ENCODE results near the gene RXRA.

Gene RXRA

DNA sequence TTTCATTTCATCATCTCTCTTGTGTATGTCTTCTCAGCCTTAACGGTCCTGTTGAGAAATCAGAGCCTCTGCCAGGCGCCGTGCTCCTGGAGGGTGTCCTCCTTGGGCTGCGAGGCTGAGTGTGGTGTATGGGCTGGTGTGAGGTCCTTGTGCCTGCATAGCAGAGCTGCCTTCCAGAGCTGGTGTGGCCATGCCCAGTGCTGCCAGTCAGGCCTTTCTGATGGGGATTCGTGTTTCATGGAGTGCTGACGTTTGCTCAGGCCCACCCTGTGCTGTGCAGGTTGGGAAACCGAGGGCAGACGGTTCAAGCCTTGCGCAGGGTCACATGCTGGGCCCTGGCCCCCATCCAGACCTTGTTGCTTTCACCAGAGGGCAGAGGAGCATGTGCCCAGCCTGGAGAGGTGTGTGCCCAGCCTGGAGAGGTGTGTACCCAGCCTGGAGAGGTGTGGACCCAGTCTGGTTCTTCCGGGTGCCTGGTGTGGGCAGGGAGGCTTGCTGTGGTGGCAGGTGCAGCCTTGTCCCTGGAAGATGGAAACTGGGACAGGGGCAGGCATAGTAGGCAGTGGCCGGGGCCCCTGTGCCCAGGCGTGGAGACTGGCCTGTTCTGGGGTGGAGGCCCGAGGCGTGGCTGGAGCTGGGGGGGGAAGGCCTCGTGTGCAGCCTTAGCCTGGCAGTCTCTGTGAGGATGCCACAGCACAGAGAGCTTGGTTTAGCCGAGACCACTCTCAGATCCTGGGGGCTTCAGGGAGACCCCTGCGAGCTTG, 84.0 kb downstream of the RXRA start:
- Histone ChIP-seq H3K27me3 (ENCODE audit: insufficient read depth, poor library complexity, severe bottlenecking) (no peaks in the 10 kb centered on the region), H3K4me3 (replicated peaks; ENCODE audit: insufficient read depth, low read length) (no peak overlapping the region), H3K27ac (replicated peaks) (peak overlapping the region; percentile 89)
- peak in 1 of 2 experiments; percentile 94 for DNase-seq (ENCODE audit: low read depth in 1 of 2, low spot score in 1 of 2)
- TF ChIP-seq POLR2AphosphoS5 (IDR thresholded peaks at IDR 0.05; ENCODE audit: low read depth) (peak; percentile 21; the same call in 1 of the 2 replicates), SPI1 (IDR thresholded peaks at IDR 0.05; ENCODE audit: borderline replicate concordance, low read depth) (no peak)

DNA sequence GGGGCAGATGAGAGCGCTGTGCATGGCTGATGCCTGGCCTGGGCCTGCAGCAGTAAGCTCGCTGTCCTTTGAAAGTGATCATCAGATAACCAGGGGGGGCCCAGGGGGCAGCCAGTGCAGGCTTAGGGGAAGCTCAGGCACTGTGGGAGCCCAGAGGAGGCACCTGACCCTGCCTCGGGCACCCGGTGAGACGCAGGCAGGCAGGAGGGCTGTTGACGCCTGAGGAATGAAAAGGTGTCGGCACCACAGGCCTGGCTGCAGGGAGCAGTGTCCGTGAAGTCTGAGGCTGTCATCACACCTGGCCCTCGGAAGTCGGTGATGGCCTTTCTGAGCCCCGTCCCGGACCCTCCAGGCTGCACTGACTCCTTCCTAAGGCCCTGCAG, 84.6 kb downstream of the RXRA start:
- no peak for DNase-seq (ENCODE audit: low read depth in 1 of 2, low spot score in 1 of 2)
- no peak for TF ChIP-seq SPI1 (IDR thresholded peaks at IDR 0.05; ENCODE audit: borderline replicate concordance, low read depth)
- no peak for TF ChIP-seq POLR2AphosphoS5 (IDR thresholded peaks at IDR 0.05; ENCODE audit: low read depth)
- TF ChIP-seq, protein P1, sequence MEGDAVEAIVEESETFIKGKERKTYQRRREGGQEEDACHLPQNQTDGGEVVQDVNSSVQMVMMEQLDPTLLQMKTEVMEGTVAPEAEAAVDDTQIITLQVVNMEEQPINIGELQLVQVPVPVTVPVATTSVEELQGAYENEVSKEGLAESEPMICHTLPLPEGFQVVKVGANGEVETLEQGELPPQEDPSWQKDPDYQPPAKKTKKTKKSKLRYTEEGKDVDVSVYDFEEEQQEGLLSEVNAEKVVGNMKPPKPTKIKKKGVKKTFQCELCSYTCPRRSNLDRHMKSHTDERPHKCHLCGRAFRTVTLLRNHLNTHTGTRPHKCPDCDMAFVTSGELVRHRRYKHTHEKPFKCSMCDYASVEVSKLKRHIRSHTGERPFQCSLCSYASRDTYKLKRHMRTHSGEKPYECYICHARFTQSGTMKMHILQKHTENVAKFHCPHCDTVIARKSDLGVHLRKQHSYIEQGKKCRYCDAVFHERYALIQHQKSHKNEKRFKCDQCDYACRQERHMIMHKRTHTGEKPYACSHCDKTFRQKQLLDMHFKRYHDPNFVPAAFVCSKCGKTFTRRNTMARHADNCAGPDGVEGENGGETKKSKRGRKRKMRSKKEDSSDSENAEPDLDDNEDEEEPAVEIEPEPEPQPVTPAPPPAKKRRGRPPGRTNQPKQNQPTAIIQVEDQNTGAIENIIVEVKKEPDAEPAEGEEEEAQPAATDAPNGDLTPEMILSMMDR (IDR thresholded peaks at IDR 0.05; ENCODE audit: insufficient read depth, low read length), result no peak
- TF ChIP-seq, protein P2, sequence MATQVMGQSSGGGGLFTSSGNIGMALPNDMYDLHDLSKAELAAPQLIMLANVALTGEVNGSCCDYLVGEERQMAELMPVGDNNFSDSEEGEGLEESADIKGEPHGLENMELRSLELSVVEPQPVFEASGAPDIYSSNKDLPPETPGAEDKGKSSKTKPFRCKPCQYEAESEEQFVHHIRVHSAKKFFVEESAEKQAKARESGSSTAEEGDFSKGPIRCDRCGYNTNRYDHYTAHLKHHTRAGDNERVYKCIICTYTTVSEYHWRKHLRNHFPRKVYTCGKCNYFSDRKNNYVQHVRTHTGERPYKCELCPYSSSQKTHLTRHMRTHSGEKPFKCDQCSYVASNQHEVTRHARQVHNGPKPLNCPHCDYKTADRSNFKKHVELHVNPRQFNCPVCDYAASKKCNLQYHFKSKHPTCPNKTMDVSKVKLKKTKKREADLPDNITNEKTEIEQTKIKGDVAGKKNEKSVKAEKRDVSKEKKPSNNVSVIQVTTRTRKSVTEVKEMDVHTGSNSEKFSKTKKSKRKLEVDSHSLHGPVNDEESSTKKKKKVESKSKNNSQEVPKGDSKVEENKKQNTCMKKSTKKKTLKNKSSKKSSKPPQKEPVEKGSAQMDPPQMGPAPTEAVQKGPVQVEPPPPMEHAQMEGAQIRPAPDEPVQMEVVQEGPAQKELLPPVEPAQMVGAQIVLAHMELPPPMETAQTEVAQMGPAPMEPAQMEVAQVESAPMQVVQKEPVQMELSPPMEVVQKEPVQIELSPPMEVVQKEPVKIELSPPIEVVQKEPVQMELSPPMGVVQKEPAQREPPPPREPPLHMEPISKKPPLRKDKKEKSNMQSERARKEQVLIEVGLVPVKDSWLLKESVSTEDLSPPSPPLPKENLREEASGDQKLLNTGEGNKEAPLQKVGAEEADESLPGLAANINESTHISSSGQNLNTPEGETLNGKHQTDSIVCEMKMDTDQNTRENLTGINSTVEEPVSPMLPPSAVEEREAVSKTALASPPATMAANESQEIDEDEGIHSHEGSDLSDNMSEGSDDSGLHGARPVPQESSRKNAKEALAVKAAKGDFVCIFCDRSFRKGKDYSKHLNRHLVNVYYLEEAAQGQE (IDR thresholded peaks at IDR 0.05; ENCODE audit: insufficient replicate concordance, low read depth), result no peak
- TF ChIP-seq GABPA (IDR thresholded peaks at IDR 0.05; ENCODE audit: low read depth), result no peak
- Histone ChIP-seq H3K4me3 (replicated peaks; ENCODE audit: insufficient read depth, low read length) (no peak overlapping the region), H3K27me3 (ENCODE audit: insufficient read depth, poor library complexity, severe bottlenecking) (no peaks in the 10 kb centered on the region), H3K27ac (replicated peaks) (peak overlapping the region; percentile 89)

DNA sequence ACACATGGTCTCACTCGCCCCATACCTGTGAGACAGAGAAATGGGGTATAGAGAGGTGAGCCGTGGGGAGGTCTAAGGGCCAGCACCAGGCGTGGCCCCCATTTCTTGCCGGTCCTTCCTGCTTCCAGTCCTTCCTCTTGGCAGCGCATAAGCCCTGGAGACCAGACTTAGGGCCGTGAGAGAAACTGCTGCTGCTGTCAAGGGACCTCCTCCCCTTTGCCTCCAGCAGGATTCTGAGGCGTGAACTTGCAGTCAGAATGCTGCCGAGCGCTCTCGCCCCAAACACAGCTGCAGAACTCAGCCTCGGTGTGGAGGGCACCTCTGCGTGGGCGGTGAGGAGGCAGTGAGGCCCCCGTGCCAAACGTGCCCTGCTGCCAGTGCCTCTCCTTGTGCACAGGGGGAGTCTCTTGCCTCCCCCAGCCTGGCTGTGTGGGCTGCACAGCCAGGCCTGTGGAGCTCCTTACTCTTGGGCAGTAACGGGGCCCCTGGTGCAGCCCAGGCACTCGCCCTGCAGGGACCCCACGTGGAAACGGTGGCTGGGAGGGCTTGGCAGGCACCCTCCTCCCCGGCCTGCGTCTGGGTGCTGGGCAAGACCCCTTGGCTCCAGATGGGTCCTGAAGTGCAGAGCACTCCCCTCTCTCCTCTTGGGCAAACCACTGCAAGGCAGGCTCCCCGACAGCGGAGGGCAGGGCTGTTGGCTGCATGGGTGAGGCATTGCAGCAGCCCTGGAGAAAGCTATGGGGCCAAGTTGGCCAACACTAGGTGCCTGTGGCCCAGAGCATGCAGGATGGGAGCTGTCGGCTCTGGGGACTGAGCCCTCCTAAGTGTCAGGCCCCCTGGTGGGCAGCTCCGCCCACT, 85.4 kb downstream of the RXRA start:
- no peaks in the 10 kb centered on the region for H3K27me3 ChIP-seq (ENCODE audit: insufficient read depth, poor library complexity, severe bottlenecking)
- peak in 1 of 2 experiments; percentile 56 for DNase-seq (ENCODE audit: low read depth in 1 of 2, low spot score in 1 of 2)
- H3K27ac ChIP-seq (replicated peaks), result peak overlapping the region; percentile 89
- H3K4me3 ChIP-seq (replicated peaks; ENCODE audit: insufficient read depth, low read length), result no peak overlapping the region
- no peak for TF ChIP-seq SPI1 (IDR thresholded peaks at IDR 0.05; ENCODE audit: borderline replicate concordance, low read depth)
- no peak for TF ChIP-seq GABPA (IDR thresholded peaks at IDR 0.05; ENCODE audit: low read depth)
- TF ChIP-seq, protein P2 (IDR thresholded peaks at IDR 0.05; ENCODE audit: insufficient replicate concordance, low read depth), result no peak
- TF ChIP-seq POLR2AphosphoS5 (IDR thresholded peaks at IDR 0.05; ENCODE audit: low read depth), result no peak; the same call in 1 of the 2 replicates
- TF ChIP-seq, protein P1 (IDR thresholded peaks at IDR 0.05; ENCODE audit: insufficient read depth, low read length), result no peak

DNA sequence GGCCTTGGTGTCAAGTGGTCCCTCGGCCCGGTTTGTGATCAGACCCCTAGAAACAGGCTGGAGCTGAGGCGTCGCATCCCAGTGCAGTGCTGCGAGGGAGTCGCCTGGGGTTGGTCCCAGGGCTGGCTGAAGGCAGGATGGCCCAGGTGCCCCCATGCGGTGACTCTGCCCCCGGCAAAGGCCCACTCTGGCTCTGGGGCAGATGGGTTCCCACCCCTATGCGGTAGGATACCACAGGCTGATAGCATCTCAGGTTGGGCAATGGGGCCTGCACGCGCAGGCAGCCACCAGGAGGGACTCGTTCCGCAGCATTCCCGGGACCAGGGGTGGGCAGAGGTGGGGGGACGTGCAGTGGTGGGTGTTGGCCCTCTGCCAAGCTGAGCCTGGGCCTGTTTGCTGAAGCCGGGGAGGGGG, 86.0 kb downstream of the RXRA start:
- DNase-seq (ENCODE audit: low read depth in 1 of 2, low spot score in 1 of 2), result peak in 1 of 2 experiments; percentile 67
- H3K4me3 ChIP-seq (replicated peaks; ENCODE audit: insufficient read depth, low read length), result no peak overlapping the region
- TF ChIP-seq, protein P1 (IDR thresholded peaks at IDR 0.05; ENCODE audit: insufficient read depth, low read length), result no peak
- TF ChIP-seq POLR2AphosphoS5 (IDR thresholded peaks at IDR 0.05; ENCODE audit: low read depth) (peak; percentile 59; the same call in 1 of the 2 replicates), GABPA (IDR thresholded peaks at IDR 0.05; ENCODE audit: low read depth) (no peak)
- no peaks in the 10 kb centered on the region for H3K27me3 ChIP-seq (ENCODE audit: insufficient read depth, poor library complexity, severe bottlenecking)
- H3K27ac ChIP-seq (replicated peaks), result peak overlapping the region; percentile 89
